Stimulated activated CD8-positive, alpha-beta memory T cell treated with anti-CD3 and anti-CD28 coated beads, Interleukin-15, amount 100 ng/mL, for 4 hours (primary cell): Measurements from ENCODE around the gene FABP6.
"Not testable (repeated sequence)": the region's sequence is repeated elsewhere in the genome, so short reads cannot be mapped to it uniquely, and the experiment has no call there.

Experiments
- DNase-seq, 2 donors: peaks; one replicate each; pipeline ENCODE4 v3.0.0-alpha.2; 2020; ENCODE audit warnings: low read depth in 2 of 2

Gene FABP6

GRCh38 chr5:160221082-160221481 is 8.2 kb upstream of the FABP6 start:
- DNase-seq = no peak

- DNase-seq = no peak
Observed at GRCh38 chr5:160227012-160227411, 2.3 kb upstream of the FABP6 start.

GRCh38 chr5:160230686-160231527 is 1.6 kb downstream of the FABP6 start:
- DNase-seq = no peak

GRCh38 chr5:160231783-160232342 is 2.6 kb downstream of the FABP6 start:
- no peak for DNase-seq

GRCh38 chr5:160233215-160233614 is 3.9 kb downstream of the FABP6 start:
- no peak for DNase-seq

- no peak for DNase-seq
Observed at GRCh38 chr5:160235731-160236130, 6.4 kb downstream of the FABP6 start.

GRCh38 chr5:160237571-160238093 is 8.3 kb downstream of the FABP6 start:
- no peak for DNase-seq

- DNase-seq = no peak
Observed at GRCh38 chr5:160240350-160240749, 11.0 kb downstream of the FABP6 start.

GRCh38 chr5:160242145-160242544 is 12.8 kb downstream of the FABP6 start:
- no peak for DNase-seq

GRCh38 chr5:160245506-160246086 is 16.3 kb downstream of the FABP6 start:
- no peak for DNase-seq

- not testable (repeated sequence) for DNase-seq
Observed at GRCh38 chr5:160249570-160249969, 20.3 kb downstream of the FABP6 start.

- no peak for DNase-seq
Observed at GRCh38 chr5:160250226-160250625, 20.9 kb downstream of the FABP6 start.

GRCh38 chr5:160250826-160251225 is 21.5 kb downstream of the FABP6 start:
- no peak for DNase-seq

- no peak for DNase-seq
Observed at GRCh38 chr5:160251406-160252155, 22.3 kb downstream of the FABP6 start.

GRCh38 chr5:160252916-160253315 is 23.6 kb downstream of the FABP6 start:
- no peak for DNase-seq

- no peak for DNase-seq
Observed at GRCh38 chr5:160253441-160253840, 24.1 kb downstream of the FABP6 start.

GRCh38 chr5:160254706-160255105 is 25.4 kb downstream of the FABP6 start:
- DNase-seq = no peak

- no peak for DNase-seq
Observed at GRCh38 chr5:160259341-160259740, 30.0 kb downstream of the FABP6 start.

- DNase-seq = no peak
Observed at GRCh38 chr5:160260006-160260775, 30.9 kb downstream of the FABP6 start.

- DNase-seq = no peak
Observed at GRCh38 chr5:160260881-160261815, 31.8 kb downstream of the FABP6 start.
